Kidney glomerular epithelial cell (primary cell): ENCODE data around the gene CYB5A.

Source experiments
- DNase-seq: peaks from one replicate; lab custom pipeline; 2025; lab: John Stamatoyannopoulos, UW

Gene CYB5A

GRCh38 chr18:74277296-74277695, 14.5 kb downstream of the CYB5A start:
- no peak for DNase-seq

- no peak for DNase-seq
Measured at GRCh38 chr18:74276609-74277008, 15.2 kb downstream of the CYB5A start.

DNA sequence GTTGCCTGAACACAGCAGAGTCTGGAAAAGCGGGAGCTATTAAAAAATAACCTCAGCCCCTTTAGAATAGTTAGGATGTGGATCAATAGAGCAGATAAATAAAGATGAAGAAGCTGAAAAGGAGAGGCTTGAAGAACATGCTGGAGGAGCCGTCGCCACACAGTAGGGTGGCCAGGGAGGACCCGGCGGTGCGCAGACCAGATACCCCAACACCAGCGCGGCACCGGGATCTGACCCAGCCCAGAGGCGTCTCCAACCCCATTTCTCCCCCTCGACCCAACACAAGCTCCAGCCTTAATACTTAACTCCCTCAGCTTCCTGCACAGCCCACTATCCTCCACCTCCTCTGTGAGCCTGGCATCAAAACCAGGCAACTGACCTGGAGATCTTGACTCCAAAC, 16.0 kb downstream of the CYB5A start:
- DNase-seq: no peak

DNA sequence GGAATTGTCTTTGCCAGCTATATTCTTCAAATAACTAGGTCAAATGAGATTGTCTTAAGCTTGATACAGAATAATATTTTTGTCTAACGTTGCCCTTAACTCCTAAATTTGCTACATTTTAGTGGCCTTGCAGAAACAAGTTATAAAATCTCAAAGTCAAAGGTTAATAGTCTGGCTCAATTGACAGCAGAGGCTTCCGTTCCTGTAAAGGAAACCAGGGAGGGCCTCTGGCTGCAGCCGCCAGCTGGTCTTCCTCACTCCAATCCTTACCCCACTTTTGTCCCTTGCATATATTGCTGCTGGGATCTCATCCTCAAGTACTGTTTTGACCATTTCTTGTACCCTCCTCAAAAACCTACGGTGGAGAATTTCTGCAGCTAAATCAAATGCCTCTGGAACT, 17.1 kb downstream of the CYB5A start:
- no peak for DNase-seq

DNA sequence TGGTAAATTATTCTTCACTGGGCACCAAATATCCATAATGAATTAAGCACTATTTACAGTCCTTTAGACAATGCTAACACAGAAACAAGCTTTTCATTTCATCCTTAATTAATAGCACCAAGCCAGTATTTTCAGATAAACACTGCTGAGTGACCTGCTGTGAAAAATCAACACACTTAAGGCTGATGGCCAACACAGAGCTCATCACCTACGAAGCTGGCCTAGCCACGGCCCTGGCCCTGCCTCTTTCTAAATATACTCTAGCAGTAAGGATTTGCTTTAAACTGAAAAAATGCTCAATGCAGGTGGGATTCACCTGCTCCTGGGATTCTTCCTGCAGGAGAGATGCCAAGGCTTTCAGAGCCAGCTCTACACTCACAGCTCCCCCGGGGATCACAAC, 18.4 kb downstream of the CYB5A start:
- no peak for DNase-seq

DNA sequence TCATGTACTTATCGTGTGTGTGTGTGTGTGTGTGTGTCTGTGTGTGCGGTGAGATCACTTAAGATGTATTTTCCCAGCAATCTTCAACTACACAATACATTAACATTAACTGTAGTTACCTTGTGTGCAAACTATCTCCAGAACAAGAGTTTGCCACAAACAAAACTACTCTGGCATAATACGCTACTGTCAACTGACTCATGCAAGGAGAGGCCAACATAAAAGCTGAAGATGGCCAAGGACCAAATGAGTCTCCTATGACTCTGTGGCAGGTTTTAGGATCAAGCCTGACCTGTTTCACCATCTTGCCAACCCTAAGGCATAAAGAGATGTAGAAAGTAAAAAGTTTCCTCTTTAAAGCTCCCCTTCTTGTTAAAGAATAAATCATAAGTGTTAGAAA, 20.1 kb downstream of the CYB5A start:
- no peak for DNase-seq

DNA sequence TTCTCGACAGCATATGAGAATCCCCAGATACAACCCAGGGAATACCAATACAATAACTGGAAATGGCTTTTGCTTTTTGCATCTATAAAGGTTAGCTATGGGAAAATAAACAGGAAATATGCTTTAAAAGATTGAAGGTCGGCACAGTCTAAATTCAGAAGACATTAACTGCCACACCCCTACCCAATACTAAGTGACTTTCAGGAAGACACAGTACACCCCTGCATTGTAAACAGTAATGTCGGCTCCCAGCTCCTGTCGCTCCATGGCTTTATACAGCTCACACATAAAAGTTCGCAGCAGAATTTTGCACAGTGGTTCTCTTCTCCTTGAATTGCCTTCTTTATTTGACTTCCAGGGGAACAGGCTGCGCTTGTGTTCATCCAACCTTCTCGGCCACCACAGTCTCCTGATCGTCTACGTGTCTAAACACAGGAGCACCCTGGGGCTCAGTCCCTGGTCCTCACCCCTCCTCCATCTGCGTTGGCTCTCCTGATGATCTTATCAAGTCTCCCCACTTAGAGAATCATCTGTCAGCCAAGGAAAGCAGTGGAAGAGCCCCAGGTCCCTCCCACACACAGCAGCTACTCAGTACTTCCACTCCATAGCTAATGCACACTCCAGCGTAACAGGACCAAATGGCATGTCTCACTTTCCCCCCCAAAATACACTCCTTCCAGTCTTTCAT, 22.7 kb downstream of the CYB5A start:
- DNase-seq: no peak

DNA sequence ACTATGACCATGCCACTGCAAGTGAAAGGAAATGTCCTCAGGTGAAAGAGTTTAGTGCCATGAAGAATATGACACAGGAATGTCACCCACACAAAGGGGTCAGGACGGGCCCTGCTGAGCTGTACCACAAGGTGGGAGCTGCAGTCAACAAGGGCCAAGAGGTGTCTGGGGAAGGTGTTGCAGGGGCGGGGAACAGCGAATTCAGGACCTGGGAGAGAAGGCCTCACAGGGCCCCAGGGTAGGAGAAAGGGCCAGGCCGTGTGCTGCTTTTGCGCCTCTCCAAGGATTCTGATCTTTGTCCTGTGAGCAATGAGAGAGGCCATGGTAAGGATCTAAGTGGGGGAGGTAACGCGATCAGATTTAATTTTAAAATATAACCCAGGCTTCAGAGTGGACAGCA, 23.6 kb downstream of the CYB5A start:
- no peak for DNase-seq

DNA sequence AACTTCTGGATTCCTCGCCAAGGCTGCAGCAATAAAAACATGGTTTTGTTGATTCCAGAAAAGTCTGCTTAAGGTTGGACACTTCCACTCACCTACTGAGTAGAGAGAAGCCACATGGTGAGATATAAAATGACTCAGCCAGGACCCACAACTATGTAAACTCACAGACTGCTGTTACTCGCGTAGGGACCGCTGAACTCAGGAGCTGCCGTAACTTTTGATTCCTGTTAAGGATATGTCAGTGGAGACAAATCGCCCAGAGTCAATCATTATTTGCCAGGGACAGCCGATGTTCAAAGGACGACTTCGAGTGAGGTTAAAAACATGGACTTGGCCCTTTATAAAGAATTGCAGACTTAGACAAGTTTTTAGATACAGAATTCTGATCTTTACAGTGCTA, 25.6 kb downstream of the CYB5A start:
- DNase-seq: no peak

- DNase-seq: no peak
Measured at GRCh38 chr18:74265546-74266098, 26.1 kb downstream of the CYB5A start.

DNA sequence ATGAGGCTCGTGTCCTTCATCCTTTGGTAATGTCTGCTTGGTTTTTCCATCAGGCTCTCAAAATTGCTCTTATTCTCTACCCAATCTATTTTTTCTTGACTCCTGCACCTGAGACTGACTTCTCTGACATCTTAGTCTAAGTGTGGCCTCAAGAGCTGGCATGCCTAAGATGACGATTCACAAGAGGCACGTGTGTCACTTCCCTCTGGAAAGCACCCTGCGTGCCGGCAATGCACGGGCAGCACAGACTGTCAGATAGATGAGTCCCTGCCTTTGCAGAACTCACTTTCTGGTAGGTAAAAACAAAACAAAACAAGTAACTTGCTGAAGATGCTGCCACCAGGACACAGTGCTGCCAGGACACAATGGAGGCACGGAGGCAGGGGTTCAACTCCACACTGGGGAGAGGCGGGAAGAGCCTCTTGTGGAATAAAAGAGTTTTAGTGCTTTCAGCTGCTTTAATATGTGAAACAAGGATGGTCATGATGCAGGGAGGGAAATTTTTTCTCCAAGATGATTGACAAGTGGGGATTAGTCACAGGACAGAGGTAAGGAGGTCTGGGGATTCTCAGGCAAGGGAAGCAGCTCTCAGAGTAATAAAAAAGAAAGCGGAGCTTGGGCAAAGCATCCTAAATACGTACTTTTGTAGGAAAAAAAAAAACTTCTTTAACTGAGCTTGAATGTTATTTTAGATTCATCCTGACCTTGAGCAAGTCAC, 27.3 kb downstream of the CYB5A start:
- no peak for DNase-seq

DNA sequence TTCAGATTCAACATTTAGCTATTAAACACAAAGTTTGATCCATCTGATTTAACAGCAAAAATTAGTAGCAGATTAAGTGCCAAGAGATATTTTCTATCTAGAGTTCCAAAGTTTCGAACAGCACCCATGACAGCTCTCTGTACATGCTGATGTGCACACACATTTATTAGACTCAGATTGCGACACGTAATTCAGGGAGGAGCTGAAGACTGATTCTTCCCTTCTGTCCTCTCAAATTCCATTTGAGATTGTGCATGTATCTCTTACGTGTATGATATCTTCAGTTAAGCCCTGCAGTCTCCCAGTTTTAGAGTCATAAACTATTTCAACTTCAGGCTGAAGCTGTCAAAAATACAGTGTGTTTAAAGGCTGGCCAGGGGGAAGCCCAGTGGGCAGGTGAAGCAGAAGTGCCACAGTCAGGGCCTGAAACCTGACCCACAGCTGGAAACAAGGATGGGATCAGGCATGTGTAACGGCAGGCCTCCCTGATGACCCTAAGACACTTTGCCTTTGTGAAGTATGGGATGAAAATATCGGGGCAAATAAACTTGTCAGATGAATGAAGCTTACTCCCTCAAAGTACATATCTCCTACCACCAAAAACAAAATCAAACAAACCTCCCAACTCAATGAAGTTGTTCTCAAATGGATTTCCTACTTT, 30.6 kb downstream of the CYB5A start:
- no peak for DNase-seq

DNA sequence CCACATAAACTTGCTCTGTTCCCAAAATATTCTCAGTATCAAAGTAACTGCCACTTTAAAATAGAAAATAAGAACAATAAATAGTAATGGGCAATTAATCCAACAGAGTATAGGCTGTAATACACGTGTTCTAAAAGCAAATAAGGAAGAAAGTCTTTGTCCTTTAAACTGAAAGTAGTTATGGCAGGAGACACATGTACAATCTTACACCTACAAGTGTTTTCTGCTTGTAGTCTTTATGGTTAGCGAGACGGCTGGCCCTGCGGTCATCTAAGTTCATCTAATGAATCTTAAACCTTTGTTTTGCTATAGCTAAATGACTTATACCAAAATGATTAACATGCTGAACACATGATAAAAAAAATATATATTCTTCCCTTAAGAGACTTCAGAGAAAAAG, 32.4 kb downstream of the CYB5A start:
- no peak for DNase-seq

DNA sequence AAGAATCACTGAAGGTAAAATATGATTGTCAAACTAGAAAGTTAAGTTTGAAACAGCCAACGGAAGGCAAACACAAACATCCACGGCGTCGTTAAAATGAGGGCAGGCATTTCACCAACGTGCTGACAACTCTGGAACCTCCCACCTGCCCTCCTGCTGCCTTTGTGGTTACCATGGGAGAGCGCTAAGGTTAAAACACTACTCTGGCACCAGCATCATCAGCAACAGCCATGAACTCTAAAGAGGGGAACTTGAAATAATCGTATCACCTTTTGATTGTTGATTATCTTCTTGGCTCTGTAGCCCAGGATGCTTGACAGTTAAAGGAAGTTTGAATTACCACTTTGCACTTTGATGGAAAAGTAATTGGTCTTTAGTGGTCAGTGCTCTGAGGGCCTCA, 34.7 kb downstream of the CYB5A start:
- DNase-seq: no peak

- DNase-seq: no peak
Measured at GRCh38 chr18:74256190-74256589, 35.6 kb downstream of the CYB5A start.

DNA sequence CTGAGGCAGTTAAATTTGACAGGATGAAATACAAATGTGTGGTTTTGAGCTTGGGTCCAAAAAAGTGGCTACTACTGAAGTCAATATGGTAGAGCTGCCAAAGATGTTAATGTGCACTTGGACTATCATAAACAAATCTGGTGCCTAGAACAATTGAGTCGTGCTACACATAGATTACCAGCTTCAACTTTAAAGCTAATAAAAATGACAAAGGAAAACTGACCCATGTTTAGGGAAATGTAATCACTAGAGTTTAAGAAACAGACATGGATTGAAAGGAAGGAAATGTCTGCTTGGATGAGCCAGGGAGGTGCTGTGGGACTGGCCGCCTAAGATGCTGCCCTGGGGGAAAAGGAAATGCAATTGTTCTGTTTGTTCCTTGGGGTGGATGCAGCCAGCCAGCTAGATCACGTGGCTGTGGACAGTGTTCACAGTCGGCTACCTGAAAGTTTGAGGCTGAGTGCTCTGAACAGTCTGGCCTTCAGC, 36.6 kb downstream of the CYB5A start:
- DNase-seq: no peak

DNA sequence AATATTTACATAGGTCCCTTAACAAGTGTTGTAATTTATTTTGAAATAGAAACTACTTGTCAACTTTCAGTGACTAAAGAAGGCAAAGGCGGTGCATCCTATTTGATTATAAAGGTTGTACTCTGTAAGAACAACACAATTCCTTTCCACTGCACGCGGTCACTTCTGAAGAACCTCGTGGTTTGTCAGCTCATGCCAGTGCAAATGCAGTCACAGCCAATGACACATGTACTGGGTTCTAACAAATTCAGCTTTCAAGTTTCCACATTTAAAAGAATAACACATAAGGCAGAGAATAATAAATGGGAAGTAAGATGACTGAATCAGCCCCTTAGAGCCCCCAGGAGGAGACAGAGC, 39.7 kb downstream of the CYB5A start:
- no peak for DNase-seq

DNA sequence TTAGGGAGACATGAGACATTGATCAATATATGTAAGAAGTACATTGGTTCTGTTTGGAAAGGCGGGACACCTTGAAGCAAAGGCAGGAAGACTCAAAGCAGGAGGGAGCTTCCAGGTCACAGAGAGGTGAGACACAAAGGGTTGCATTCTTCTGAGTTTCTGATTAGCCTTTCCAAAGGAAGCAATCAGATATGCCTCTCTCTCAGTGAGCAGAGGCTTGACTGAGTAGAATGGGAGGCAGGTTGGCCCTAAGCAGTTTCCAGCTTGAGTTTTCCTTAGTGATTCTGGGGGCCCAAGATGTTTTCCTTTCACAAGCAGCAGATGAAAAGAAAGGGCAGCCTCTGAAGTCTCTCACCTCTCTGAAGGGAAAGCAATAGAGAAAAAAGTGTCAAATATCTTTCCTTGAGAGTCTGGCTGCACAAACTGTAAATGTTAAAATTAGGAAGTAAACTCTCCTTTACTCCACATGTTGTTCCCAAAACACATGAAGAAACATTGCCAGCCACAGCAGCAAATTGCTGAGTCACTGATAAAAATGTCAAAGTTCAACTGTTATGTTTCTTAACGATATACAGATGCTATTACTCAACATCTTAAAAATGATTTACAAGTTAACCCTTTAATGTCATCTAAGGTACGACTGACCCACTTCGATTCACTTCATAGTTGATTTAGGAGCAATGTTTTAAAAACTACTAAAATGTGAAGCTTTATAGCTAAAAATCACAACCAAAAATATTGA, 40.3 kb downstream of the CYB5A start:
- DNase-seq: no peak

DNA sequence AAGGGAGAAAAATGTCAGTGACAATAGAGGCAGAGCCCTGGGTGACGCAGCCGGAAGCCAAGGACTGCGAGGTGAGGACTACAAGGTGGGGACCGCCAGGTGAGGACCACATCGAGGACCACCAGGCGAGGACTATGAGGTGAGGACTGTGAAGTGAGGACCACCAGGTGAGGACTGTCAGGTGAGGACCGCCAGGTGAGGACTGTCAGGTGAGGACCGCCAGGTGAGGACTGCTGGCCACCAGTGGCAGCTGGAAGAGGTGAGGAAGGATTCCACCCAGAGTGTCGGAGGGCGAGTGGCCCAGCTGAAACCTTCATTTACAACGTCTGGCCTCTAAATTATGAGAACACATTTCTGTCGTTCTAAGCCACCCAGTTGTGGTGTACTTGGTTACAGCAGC, 41.6 kb downstream of the CYB5A start:
- no peak for DNase-seq

DNA sequence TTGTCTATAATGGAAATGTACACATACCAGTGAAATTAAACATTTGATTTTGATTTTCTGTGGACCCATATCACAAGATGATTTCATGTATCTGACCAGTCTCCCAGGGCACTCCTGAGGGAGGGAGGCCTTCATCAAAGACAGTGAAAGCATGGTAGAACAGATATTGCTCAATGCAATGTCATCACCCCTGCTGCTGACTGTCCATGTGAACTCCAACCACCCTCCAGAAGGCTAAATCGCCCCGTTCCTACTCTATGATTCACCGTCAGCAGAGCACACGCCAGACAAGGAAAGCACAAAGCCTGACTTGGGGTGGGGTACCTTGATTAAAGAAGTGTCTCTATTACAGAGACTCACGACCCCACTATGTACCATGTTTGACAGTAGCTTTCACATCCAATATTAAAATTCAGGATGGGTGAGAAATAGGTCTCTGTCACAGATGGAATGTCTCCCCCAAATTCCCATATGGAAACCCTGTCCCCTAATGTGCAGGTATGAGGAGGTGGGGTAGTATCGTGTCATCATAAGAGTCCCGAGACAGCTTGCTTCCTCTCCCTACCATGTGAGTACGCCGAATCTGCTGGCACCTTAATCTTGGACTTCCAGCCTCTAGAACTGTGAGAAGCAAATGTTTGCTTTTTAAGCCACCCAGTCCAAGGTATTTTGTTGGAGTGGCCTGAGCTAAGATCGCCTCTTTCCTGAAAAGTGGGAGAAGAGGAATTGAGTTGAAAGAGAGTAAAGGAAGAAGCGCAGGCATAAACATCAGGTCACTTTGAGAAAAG, 42.4 kb downstream of the CYB5A start:
- DNase-seq: no peak

GRCh38 chr18:74248595-74248994, 43.2 kb downstream of the CYB5A start:
- DNase-seq: no peak

DNA sequence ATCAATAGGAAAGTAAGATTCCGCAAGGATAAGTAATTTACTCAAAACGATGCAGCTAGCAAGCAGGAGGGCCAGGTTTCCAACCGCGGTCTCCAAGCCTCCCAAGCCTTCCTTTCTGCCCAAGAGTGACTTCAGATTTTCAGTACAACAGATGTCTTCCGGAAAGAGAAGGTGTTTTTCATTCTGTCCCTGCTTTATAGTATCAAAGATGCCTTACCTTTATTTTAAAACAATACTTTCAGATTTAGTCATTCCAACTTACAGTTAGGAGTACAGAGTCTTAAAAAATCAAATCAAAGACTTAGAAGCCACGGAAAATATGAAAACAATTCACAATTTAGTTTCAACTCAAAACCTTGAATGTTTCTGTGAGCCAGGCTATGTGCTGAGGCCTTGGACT, 43.6 kb downstream of the CYB5A start:
- DNase-seq: no peak
